ENCODE measurements around the gene FMR1. TPM values are rescaled to one million over a fixed set of nuclear protein-coding genes. Genes with fewer than 3 reads are reported as not detected.
A peak's percentile ranks its signal among the peaks of the same experiment; 100 is the strongest.

The FMR1 gene
- polyA plus RNA-seq, 3 donors = 70.9 to 99.3 (median 92.9) TPM

DNA sequence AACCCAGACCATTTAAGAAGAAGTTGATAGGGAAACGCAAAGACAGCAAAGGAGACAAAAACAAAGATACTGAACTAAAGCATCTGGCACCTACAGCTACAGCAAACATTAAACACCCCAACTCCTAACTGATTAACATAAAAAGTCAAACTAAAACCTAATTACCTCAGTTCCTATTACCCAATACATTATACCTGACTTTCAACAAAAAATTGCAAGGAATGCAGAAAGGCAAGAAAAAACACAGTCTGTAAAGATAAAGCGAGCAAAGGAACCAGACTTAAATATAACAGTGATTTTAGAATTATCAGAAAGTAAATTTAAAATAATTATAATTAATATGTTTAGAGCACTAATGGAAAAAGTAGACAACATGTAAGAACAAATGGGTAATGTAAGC, 9.4 kb upstream of the FMR1 start:
- no peak for DNase-seq (ENCODE audit: extremely low read depth in 1 of 11, low read depth in 9 of 11, low spot score in 4 of 11)

DNA sequence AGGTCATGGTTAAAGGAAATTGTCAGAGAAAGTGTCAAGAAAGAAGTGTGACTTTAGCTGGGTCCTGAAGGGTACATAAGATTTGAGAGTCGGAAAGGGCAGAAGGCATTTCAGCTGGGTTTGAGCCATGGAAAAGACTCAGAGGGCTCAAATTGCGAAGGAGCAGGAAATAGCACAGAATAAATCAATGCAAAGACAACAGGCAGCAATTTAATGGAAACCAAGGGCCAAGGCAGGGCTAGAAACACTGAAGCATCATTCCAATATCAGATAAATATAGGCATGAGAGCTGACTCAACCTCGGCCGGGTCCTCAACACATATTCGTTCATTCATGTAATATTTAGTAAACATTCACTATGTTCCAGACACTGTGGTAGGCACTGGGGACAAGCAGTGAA, 3.6 kb upstream of the FMR1 start:
- DNase-seq (ENCODE audit: extremely low read depth in 1 of 11, low read depth in 9 of 11, low spot score in 4 of 11) = no peak

DNA sequence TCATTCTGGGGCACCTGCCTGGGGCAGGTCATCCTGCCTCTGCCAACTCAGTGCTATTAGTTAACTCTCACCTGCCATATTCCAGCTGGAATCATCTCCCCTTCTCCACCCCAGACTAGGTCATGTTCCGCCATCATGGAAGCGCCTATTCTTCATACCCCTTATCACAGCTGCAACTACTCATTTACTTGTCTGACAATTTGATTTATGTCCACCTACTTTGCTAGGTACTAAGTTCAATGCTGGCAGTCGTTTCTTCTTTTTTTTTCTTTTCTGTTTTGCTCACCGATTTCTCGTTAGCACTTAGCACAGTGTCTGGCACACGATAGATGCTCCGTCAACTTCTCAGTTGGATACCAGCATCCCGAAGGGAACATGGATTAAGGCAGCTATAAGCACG, 1.1 kb upstream of the FMR1 start:
- no peak for DNase-seq (ENCODE audit: extremely low read depth in 1 of 11, low read depth in 9 of 11, low spot score in 4 of 11)

DNA sequence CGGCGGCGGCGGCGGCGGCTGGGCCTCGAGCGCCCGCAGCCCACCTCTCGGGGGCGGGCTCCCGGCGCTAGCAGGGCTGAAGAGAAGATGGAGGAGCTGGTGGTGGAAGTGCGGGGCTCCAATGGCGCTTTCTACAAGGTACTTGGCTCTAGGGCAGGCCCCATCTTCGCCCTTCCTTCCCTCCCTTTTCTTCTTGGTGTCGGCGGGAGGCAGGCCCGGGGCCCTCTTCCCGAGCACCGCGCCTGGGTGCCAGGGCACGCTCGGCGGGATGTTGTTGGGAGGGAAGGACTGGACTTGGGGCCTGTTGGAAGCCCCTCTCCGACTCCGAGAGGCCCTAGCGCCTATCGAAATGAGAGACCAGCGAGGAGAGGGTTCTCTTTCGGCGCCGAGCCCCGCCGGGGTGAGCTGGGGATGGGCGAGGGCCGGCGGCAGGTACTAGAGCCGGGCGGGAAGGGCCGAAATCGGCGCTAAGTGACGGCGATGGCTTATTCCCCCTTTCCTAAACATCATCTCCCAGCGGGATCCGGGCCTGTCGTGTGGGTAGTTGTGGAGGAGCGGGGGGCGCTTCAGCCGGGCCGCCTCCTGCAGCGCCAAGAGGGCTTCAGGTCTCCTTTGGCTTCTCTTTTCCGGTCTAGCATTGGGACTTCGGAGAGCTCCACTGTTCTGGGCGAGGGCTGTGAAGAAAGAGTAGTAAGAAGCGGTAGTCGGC, 528 bp downstream of the FMR1 start:
- peak in 4 of 11 donors; percentile 12 to 20 (median 17) for DNase-seq (ENCODE audit: extremely low read depth in 1 of 11, low read depth in 9 of 11, low spot score in 4 of 11)

DNA sequence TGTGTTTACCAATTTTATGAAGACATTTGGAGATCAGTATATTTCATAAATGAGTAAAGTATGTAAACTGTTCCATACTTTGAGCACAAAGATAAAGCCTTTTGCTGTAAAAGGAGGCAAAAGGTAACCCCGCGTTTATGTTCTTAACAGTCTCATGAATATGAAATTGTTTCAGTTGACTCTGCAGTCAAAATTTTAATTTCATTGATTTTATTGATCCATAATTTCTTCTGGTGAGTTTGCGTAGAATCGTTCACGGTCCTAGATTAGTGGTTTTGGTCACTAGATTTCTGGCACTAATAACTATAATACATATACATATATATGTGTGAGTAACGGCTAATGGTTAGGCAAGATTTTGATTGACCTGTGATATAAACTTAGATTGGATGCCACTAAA, 1.9 kb downstream of the FMR1 start:
- no peak for DNase-seq (ENCODE audit: extremely low read depth in 1 of 11, low read depth in 9 of 11, low spot score in 4 of 11)

DNA sequence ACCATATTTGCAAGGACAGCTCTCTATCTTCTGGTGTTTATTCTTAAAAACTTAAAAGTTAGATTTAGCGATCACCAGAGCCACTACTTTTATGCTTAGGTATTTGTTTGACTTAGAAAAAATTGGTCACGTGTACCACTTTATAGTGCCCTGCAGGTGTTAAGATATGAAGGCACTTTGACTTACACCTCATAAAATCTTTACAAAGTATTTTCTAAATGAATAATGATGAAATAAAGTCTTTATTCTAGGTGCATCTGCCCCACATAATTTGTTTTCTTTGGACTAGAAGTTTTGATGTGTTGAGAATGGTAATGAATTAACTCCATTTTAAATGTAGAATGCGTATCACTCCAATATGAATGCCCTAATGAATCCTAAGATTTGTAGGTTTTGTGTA, 2.9 kb downstream of the FMR1 start:
- no peak for DNase-seq (ENCODE audit: extremely low read depth in 1 of 11, low read depth in 9 of 11, low spot score in 4 of 11)

DNA sequence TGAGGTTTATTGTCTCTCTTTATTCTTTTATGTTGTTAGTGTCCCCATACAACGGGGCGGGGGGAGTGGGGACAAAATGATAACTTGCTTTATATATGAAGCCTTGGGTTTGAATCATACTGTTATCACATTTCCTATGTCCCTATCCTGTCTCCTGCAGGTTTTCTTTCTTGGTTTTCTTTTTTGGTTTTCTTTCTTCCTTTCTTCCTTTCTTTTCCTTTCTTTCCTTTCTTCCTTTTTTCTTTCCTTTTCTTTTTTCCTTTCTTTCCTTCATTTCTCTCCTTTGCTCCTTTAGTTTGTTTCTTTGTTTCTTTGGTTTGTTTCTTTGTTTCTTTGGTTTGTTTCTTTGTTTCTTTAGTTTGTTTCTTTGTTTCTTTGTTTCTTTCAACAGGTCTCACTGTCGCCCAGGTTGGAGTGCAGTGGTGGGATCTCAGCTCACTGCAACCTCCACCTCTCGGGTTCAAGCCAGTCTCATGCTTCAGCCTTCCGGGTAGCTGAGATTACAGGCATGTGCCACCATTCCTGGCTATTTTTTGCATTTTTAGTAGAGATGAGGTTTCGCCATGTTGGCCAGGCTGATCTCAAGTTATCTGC, 4.8 kb downstream of the FMR1 start:
- no peak for DNase-seq (ENCODE audit: extremely low read depth in 1 of 11, low read depth in 9 of 11, low spot score in 4 of 11)

DNA sequence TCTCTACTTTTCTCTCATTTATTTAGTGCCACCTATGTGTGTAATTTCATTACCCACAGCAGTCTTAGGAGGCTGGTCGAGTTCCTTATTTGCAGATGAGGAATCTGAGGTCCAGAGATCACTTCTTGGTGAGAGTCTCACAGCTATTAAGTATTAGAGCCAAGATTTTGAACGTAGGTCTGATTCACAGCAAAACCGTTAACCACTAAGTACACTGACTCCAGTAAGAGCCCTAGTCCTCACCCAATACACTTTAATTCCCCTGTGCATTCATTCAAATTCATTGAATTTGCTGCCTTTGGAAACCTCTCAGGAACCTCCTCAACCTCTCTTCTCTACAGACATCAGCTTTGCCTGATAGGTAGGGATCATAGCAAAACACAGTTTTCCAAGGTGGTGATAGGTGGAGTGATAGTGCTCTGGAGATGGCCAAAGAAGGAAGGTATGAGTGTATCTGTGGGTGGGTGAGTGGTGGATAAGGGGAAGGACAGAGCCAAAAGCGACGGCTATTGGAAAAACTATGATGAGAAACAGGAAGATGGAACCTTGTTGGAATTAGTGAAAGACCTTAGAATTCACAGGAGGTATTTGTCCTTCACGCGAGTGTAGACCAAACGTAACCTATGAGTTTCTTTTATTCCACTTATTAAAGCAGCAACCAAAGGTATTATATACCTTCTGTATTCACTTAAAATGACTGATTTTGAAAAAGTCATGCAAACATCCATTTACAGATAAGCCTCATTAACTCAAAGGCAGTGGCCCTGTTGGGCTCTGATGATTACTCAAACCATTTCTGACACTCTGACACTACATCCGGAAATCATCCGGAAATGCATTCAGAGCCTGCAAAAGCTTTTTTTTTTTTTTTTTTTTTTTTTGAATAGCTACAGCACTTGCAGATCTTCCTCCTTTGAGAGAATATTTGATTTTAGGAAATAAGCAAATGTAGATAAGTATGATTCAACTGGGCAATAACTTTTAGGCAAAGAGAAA, 6.3 kb downstream of the FMR1 start:
- no peak for DNase-seq (ENCODE audit: extremely low read depth in 1 of 11, low read depth in 9 of 11, low spot score in 4 of 11)

DNA sequence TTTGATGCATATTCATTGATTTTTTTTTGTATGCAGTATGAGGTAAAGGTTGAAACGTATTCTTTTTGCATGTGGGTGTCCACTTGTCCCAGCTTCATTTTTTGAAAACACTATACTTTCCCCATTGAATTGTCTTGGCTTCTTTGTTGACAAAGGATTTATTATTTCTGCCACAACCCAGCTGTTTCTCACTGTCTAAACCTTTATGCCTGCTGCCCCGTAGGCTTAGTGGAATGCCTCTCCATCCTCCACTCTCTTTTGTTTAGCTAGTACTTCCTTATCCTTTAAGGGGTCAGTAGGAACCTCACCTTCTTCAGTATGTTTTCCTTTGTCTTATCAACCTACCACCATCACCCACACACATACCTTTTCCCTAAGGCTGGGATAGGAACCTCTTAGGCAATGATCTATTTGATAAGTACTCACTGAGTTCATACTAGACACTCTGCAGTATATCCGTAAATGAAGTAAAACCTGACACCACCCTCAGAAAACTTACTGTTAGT, 8.5 kb downstream of the FMR1 start:
- DNase-seq (ENCODE audit: extremely low read depth in 1 of 11, low read depth in 9 of 11, low spot score in 4 of 11) = no peak

DNA sequence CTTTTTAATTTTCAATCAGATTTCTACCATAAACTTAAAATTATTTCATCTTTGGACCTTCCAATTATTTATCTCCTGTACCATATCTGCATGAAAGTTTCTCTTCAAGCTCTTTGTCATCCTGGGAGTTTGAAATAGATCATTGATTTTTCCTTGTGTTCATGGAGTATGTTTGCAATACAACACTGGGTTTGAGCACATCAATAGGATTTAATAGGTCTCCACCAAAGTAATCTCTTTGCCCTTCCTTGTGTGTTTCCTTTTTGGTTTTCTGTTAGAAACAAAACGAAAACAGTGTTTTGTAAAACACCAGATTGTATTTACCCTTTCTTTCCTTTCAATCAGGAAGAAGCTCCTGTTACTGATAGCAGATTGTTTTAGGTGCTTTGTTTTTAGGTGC, 11.9 kb downstream of the FMR1 start:
- DNase-seq (ENCODE audit: extremely low read depth in 1 of 11, low read depth in 9 of 11, low spot score in 4 of 11) = no peak

DNA sequence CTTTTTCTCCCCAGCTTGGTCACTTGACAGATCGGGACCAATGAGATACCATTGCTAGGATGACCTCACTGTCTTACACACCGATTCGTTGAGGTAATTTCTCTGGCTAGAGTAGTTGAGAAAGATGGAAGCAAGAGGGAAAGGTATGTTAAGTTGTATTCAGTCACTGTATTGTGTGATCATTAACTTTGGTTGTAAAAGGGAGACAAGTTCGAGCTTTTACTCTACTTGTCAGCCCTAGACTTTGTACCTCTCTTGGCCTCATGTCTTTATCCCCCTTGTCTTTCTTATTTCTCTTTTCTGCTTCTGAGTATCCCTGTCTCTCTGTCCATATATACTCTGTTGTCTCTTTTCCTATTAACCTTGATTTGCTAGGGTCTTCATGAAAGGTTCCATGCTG, 15.5 kb downstream of the FMR1 start:
- no peak for DNase-seq (ENCODE audit: extremely low read depth in 1 of 11, low read depth in 9 of 11, low spot score in 4 of 11)

DNA sequence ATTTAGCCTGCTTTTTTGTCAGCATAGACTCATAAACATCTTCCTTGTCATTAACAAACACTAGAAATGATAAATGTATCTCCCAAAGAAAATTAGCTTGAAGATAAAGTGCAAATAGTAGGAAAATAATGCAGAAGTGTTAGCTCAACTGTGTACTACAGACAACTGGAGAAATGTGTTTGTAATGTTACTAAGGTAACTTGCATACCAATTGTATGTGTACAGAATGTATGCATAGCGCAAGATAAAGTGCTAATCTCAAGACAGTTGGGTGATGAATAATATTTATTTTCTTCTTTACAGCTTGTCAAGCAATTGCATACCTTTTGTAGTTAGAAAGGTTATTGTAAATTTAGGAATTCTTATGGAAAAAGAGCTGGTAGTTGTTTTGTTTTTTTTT, 22.1 kb downstream of the FMR1 start:
- no peak for DNase-seq (ENCODE audit: extremely low read depth in 1 of 11, low read depth in 9 of 11, low spot score in 4 of 11)

DNA sequence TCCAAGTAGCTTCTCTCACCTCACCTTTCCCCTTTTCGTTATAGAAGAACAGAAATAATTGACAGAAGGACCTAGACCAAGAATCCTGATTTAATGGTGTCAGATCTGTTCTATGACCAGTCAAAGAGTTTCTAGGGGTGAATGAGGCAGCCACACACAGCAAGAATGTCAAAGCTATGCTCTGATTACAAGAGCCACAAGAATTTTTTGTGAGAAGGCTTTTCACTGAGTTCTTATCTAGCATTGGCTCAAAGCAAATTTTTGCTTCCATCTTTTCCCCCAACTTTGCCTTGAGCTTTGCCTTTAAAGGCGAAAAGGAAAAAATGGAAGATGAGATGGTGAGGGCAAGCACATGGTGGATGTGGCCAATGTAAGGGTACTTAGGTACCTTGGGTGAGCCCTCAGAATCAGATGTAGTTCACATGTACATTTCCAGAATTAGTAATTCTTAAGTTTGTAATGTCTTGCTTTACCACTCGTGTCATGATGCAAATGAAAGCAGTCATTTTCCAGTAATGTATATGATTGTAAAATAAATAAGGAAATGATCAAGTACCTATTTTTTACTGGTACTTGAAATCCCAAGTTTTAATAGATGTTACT, 23.5 kb downstream of the FMR1 start:
- DNase-seq (ENCODE audit: extremely low read depth in 1 of 11, low read depth in 9 of 11, low spot score in 4 of 11) = no peak

DNA sequence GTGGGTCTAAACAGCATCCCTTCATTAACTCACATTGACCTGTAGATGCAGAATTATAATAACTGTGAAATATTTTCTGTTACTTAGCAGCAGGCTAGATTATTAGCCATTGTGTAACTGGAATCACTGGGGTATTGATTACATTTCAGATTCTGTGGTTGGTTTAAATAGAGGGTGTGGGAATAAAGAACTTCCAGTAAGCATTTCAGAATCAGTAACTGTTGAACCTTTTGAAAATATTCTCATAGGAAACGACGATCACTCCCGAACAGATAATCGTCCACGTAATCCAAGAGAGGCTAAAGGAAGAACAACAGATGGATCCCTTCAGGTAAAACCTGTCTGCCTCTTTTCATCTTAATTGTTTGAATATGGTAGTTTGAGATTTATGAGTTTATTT, 33.6 kb downstream of the FMR1 start:
- no peak for DNase-seq (ENCODE audit: extremely low read depth in 1 of 11, low read depth in 9 of 11, low spot score in 4 of 11)

DNA sequence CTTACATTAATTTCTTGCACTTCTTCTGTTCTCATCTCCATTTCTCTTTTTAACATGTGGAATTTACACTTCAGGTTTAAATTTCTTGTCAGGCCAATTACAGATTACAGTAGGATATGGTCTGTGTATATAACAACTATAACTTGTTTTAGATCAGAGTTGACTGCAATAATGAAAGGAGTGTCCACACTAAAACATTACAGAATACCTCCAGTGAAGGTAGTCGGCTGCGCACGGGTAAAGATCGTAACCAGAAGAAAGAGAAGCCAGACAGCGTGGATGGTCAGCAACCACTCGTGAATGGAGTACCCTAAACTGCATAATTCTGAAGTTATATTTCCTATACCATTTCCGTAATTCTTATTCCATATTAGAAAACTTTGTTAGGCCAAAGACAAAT, 36.8 kb downstream of the FMR1 start:
- no peak for DNase-seq (ENCODE audit: extremely low read depth in 1 of 11, low read depth in 9 of 11, low spot score in 4 of 11)

DNA sequence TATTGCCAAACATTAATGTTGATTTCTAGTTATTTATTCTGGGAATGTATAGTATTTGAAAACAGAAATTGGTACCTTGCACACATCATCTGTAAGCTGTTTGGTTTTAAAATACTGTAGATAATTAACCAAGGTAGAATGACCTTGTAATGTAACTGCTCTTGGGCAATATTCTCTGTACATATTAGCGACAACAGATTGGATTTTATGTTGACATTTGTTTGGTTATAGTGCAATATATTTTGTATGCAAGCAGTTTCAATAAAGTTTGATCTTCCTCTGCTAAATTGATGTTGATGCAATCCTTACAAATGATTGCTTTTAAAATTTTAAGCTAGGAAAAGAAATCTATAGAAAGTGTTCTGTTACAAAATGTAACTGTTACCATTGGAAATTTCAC, 38.6 kb downstream of the FMR1 start:
- no peak for DNase-seq (ENCODE audit: extremely low read depth in 1 of 11, low read depth in 9 of 11, low spot score in 4 of 11)

DNA sequence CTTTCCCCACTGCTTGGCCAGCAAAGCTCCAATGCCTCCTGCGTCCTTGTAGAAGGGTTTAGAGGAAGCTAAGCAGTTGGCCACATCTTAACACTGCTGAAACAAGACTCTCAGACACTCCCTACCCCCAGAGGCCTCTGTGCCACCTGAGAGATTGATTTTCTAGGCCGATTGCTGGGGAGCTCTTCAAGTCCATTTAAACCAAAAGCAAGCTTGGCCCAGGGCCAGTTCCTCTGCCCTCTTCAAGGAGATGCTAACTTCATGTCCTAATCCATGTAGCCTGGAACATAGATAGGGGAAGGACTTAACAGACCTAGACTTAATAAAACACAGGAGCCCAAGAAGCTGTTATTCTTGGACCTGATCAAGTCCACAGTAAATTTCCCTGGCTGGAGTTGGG, 42.3 kb downstream of the FMR1 start:
- no peak for DNase-seq (ENCODE audit: extremely low read depth in 1 of 11, low read depth in 9 of 11, low spot score in 4 of 11)

DNA sequence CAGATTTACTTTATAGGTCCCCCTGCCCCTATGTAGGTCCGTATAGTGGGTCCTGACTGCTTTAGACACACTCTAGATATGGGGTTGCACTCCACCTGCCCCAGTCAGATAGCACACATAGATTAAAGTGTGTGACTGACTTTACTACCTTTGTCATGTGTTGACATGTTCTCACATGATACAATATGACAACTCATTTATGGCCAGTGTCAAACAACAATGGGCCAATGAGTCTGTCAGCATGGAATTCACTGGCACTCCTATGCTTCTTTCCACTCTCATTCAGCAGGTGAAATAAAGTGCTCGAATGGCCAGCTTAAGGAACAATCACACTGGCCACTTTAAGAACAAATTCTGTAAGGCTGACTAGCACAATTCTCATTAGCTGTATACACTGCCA, 45.6 kb downstream of the FMR1 start:
- no peak for DNase-seq (ENCODE audit: extremely low read depth in 1 of 11, low read depth in 9 of 11, low spot score in 4 of 11)

DNA sequence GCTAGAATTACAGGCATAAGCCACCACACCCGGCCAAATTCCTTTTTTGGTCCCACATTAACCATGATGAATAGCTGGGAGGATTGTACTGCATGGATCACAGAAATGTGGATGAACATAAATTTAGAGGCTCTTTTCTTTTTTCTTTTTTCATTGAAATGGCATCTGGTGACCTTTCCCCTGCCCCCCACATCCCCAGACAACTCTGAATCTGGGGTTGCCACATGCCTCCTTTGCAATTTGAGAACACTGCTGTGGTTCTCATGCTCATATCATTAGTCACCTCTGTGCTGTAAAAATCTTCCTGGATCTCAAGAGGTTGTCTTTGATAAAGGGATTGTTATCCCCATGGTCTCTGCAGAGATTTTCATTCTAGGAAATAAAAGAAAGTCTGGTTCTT, 46.6 kb downstream of the FMR1 start:
- no peak for DNase-seq (ENCODE audit: extremely low read depth in 1 of 11, low read depth in 9 of 11, low spot score in 4 of 11)

DNA sequence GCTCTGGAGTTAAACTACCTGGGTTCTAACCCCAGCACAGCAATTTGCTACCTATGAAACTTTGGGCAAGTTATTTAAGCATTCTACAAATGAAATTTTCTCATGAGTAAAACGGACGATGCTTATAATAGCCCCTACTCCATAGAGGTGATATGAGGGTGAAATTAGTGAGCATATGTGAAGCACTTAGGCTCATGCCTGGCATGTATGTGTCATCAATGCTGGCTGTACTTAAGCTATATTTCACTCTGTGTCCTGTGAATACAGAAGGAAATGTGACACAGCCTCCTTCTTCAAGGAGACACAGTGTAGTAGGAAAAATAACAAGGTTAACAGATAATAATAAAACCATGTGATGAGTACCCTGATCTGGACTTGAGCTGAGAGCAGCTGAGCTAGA, 49.0 kb downstream of the FMR1 start:
- no peak for DNase-seq (ENCODE audit: extremely low read depth in 1 of 11, low read depth in 9 of 11, low spot score in 4 of 11)
